ENCODE results near the gene PLGRKT. TPM values are rescaled to one million over a fixed set of nuclear protein-coding genes. Genes with fewer than 3 reads are reported as not detected.
A peak's percentile ranks its signal among the peaks of the same experiment; 100 is the strongest.

The PLGRKT gene
- polyA plus RNA-seq, 3 donors = 4.6 to 19.7 (median 14.8) TPM

- no peak overlapping the region for H3K27ac Mint-ChIP-seq
- Histone ChIP-seq H4K20me1 (ENCODE audit: insufficient read depth, low read length) (no peaks in the 10 kb centered on the region), H3K4me3 (replicated peaks in 1 of 3; ENCODE audit: low read depth in 2 of 3, low read length in 3 of 3) (no peak overlapping the region), H3K9ac (ENCODE audit: insufficient read depth, low read length, poor library complexity, severe bottlenecking) (no peak overlapping the region), H3K9me3 (replicated peaks in 1 of 2; ENCODE audit: control insufficient read depth in 1 of 2, insufficient read depth in 1 of 2, low read length in 2 of 2) (no peaks in the 10 kb centered on the region), H3K79me2 (ENCODE audit: insufficient read depth, low read length) (no peaks in the 10 kb centered on the region), H3K27me3 (ENCODE audit: control insufficient read depth in 2 of 2, insufficient read depth in 2 of 2, low read length in 2 of 2) (no peaks in the 10 kb centered on the region), H3K4me1 (ENCODE audit: control insufficient read depth in 1 of 2, insufficient read depth in 2 of 2, low read length in 2 of 2) (peaks cover 2 to 10% of the 10 kb centered on the region in 2 donors), H3K36me3 (replicated peaks in 1 of 2; ENCODE audit: control insufficient read depth in 1 of 2, insufficient read depth in 2 of 2, low read length in 2 of 2) (no peaks in the 10 kb centered on the region), H3K27ac (ENCODE audit: low read depth in 1 of 2, low read length in 2 of 2) (no peak overlapping the region), H3K4me2 (replicated peaks; ENCODE audit: extremely low read depth, low read length, poor library complexity, severe bottlenecking) (no peak overlapping the region), H2AFZ (ENCODE audit: insufficient read depth, low read depth, low read length, poor library complexity, severe bottlenecking) (no peak overlapping the region)
- no peak overlapping the region for H3K4me3 Mint-ChIP-seq
- intact Hi-C loops (cut with micrococcal nuclease) = no loop called here
- peaks cover 17% of the 10 kb centered on the region for H3K4me1 Mint-ChIP-seq
- no peaks in the 10 kb centered on the region for H3K9me3 Mint-ChIP-seq
- H3K27me3 Mint-ChIP-seq (ENCODE audit: low read depth in 3 of 3) = peaks cover 0 to 4% (median 0%) of the 10 kb centered on the region in 3 donors
- no peak for DNase-seq
- TF ChIP-seq, protein P1, sequence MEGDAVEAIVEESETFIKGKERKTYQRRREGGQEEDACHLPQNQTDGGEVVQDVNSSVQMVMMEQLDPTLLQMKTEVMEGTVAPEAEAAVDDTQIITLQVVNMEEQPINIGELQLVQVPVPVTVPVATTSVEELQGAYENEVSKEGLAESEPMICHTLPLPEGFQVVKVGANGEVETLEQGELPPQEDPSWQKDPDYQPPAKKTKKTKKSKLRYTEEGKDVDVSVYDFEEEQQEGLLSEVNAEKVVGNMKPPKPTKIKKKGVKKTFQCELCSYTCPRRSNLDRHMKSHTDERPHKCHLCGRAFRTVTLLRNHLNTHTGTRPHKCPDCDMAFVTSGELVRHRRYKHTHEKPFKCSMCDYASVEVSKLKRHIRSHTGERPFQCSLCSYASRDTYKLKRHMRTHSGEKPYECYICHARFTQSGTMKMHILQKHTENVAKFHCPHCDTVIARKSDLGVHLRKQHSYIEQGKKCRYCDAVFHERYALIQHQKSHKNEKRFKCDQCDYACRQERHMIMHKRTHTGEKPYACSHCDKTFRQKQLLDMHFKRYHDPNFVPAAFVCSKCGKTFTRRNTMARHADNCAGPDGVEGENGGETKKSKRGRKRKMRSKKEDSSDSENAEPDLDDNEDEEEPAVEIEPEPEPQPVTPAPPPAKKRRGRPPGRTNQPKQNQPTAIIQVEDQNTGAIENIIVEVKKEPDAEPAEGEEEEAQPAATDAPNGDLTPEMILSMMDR (IDR thresholded peaks at IDR 0.05) = no peak
- H3K36me3 Mint-ChIP-seq = no peaks in the 10 kb centered on the region
- WGBS (ENCODE audit: insufficient coverage) = 88% methylated on average over 3 of the region's 8 CpGs
Measured at GRCh38 chr9:5482194-5482593, 44.5 kb upstream of the PLGRKT start.

GRCh38 chr9:5481322-5482040 lies 43.8 kb upstream of the PLGRKT start:
- TF ChIP-seq, protein P1 (IDR thresholded peaks at IDR 0.05) = no peak
- H3K79me2 ChIP-seq (ENCODE audit: insufficient read depth, low read length) = no peaks in the 10 kb centered on the region
- intact Hi-C loops (cut with micrococcal nuclease) = no loop called here
- H3K27ac Mint-ChIP-seq = no peak overlapping the region
- no peaks in the 10 kb centered on the region for H3K36me3 Mint-ChIP-seq
- H3K4me3 Mint-ChIP-seq = peak overlapping the region in 1 of 2 donors; percentile 61
- H3K27me3 ChIP-seq (ENCODE audit: control insufficient read depth in 2 of 2, insufficient read depth in 2 of 2, low read length in 2 of 2) = no peaks in the 10 kb centered on the region
- H3K9me3 ChIP-seq (replicated peaks in 1 of 2; ENCODE audit: control insufficient read depth in 1 of 2, insufficient read depth in 1 of 2, low read length in 2 of 2) = no peaks in the 10 kb centered on the region
- H4K20me1 ChIP-seq (ENCODE audit: insufficient read depth, low read length) = no peaks in the 10 kb centered on the region
- no peak for DNase-seq
- no peak overlapping the region for H3K4me3 ChIP-seq (replicated peaks in 1 of 3; ENCODE audit: low read depth in 2 of 3, low read length in 3 of 3)
- peaks cover 0 to 1% (median 0%) of the 10 kb centered on the region in 3 donors for H3K27me3 Mint-ChIP-seq (ENCODE audit: low read depth in 3 of 3)
- peaks cover 0 to 3% (median 0%) of the 10 kb centered on the region in 7 donors for H3K9me3 Mint-ChIP-seq
- H2AFZ ChIP-seq (ENCODE audit: insufficient read depth, low read depth, low read length, poor library complexity, severe bottlenecking) = no peak overlapping the region
- no peak overlapping the region for H3K9ac ChIP-seq (ENCODE audit: insufficient read depth, low read length, poor library complexity, severe bottlenecking)
- no CpG with 5 or more reads among the region's 5 CpGs for WGBS (ENCODE audit: insufficient coverage)
- H3K27ac ChIP-seq (ENCODE audit: low read depth in 1 of 2, low read length in 2 of 2) = no peak overlapping the region
- peak overlapping the region; percentile 6 for H3K4me2 ChIP-seq (replicated peaks; ENCODE audit: extremely low read depth, low read length, poor library complexity, severe bottlenecking)
- H3K4me1 Mint-ChIP-seq = peaks cover 17% of the 10 kb centered on the region
- H3K36me3 ChIP-seq (replicated peaks in 1 of 2; ENCODE audit: control insufficient read depth in 1 of 2, insufficient read depth in 2 of 2, low read length in 2 of 2) = no peaks in the 10 kb centered on the region
- peaks cover 2 to 10% of the 10 kb centered on the region in 2 donors for H3K4me1 ChIP-seq (ENCODE audit: control insufficient read depth in 1 of 2, insufficient read depth in 2 of 2, low read length in 2 of 2)
